ENCODE results near the gene AGO1.
"Not testable (repeated sequence)": the region's sequence is repeated elsewhere in the genome, so short reads cannot be mapped to it uniquely, and the experiment has no call there.

Gene AGO1

DNA sequence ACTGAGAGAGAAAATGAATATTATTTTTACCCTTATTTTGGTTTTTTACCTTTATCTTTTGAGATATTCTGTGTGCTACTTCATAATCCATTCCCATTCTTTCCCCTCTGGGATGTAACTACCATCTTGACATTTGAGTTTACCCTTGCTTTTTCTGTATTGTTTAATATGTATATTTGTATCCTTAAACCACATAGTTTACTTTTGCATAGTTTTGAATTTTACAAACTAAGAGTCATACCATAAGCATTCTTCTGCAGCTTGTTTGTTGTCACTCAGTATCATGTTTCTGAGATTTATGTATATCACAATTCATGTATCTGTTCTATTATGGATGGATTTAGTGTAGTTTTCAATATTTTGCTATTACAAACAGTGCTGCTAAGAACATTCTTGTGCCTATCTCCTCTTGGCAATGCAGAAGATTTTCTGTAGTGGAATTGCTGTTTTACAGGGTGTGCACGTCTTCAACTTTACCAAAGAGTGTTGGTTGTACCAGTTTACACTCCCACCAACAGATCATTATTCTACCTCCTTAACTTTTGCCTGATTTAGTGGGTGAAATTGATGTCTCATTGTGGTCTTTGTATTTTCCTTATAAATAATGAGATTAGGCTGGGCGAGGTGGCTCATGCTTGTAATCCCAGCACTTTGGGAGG lies 12.2 kb upstream of the AGO1 start:
- no peaks in the 10 kb centered on the region for H4K20me1 ChIP-seq (ENCODE audit: control insufficient read depth, insufficient read depth, low read depth, low read length)
- H3K4me3 ChIP-seq (ENCODE audit: low read length), result no peak overlapping the region
- H3K27me3 ChIP-seq (ENCODE audit: control insufficient read depth, low read length), result no peaks in the 10 kb centered on the region
- H3K9me2 ChIP-seq (replicated peaks; ENCODE audit: control insufficient read depth, low read length), result no peaks in the 10 kb centered on the region
- TF ChIP-seq CTCF (IDR thresholded peaks at IDR 0.05; ENCODE audit: low read depth, low read length, poor library complexity, severe bottlenecking) (no peak), EZH2phosphoT487 (IDR thresholded peaks at IDR 0.05; ENCODE audit: borderline replicate concordance, low read length) (no peak)
- no peaks in the 10 kb centered on the region for H3F3A ChIP-seq (ENCODE audit: control insufficient read depth, insufficient read depth)
- no peak overlapping the region for H3K4me2 ChIP-seq (ENCODE audit: low read length)
- H3K27ac ChIP-seq (ENCODE audit: low read depth, low read length), result no peak overlapping the region
- H3K79me2 ChIP-seq (ENCODE audit: control insufficient read depth, low read length), result no peaks in the 10 kb centered on the region
- H3K36me3 ChIP-seq (ENCODE audit: control insufficient read depth, low read length), result no peaks in the 10 kb centered on the region
- H3K9me3 ChIP-seq (ENCODE audit: control insufficient read depth, insufficient read depth, low read length), result no peaks in the 10 kb centered on the region
- H3K4me1 ChIP-seq (ENCODE audit: control insufficient read depth, low read length), result no peaks in the 10 kb centered on the region

DNA sequence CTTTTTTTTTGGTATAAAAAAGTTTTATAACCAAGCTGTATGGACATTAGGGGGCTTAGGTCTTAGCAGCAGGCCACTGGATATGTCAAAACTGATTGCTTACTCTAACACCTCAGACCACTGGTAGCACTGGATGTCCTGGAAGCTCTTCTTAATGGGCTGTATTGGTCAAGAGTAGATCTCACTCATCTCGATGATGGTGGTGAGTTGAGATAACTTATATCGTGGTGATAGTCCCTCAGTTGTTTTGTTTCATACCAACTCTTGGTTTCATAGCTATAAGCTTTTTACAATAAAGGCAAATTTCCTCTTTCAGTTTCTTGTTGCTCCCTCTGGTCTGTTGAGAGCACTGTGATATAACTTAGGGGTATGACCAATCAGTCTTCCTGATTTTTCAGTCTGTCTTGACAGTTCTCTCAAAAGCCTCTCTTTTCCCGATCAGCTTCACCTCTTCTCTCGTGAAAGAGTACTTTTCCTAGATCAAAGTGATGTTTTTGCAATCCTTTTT lies 9.7 kb upstream of the AGO1 start:
- no peaks in the 10 kb centered on the region for H3K79me2 ChIP-seq (ENCODE audit: control insufficient read depth, low read length)
- no peaks in the 10 kb centered on the region for H3F3A ChIP-seq (ENCODE audit: control insufficient read depth, insufficient read depth)
- H3K4me1 ChIP-seq (ENCODE audit: control insufficient read depth, low read length), result no peaks in the 10 kb centered on the region
- no peaks in the 10 kb centered on the region for H3K36me3 ChIP-seq (ENCODE audit: control insufficient read depth, low read length)
- no peak overlapping the region for H3K4me2 ChIP-seq (ENCODE audit: low read length)
- H3K27ac ChIP-seq (ENCODE audit: low read depth, low read length), result no peak overlapping the region
- H4K20me1 ChIP-seq (ENCODE audit: control insufficient read depth, insufficient read depth, low read depth, low read length), result no peaks in the 10 kb centered on the region
- H3K9me3 ChIP-seq (ENCODE audit: control insufficient read depth, insufficient read depth, low read length), result no peaks in the 10 kb centered on the region
- TF ChIP-seq CTCF (IDR thresholded peaks at IDR 0.05; ENCODE audit: low read depth, low read length, poor library complexity, severe bottlenecking) (no peak), EZH2phosphoT487 (IDR thresholded peaks at IDR 0.05; ENCODE audit: borderline replicate concordance, low read length) (no peak)
- no peaks in the 10 kb centered on the region for H3K9me2 ChIP-seq (replicated peaks; ENCODE audit: control insufficient read depth, low read length)
- H3K4me3 ChIP-seq (ENCODE audit: low read length), result no peak overlapping the region
- no peaks in the 10 kb centered on the region for H3K27me3 ChIP-seq (ENCODE audit: control insufficient read depth, low read length)

GRCh38 chr1:35874115-35874514 lies 8.9 kb upstream of the AGO1 start:
- H3K36me3 ChIP-seq (ENCODE audit: control insufficient read depth, low read length); H3K4me3 ChIP-seq (ENCODE audit: low read length); H3K9me3 ChIP-seq (ENCODE audit: control insufficient read depth, insufficient read depth, low read length); H3K4me2 ChIP-seq (ENCODE audit: low read length); H3K27ac ChIP-seq (ENCODE audit: low read depth, low read length); H3K27me3 ChIP-seq (ENCODE audit: control insufficient read depth, low read length); H3K79me2 ChIP-seq (ENCODE audit: control insufficient read depth, low read length); H3F3A ChIP-seq (ENCODE audit: control insufficient read depth, insufficient read depth); H3K4me1 ChIP-seq (ENCODE audit: control insufficient read depth, low read length); H3K9me2 ChIP-seq (replicated peaks; ENCODE audit: control insufficient read depth, low read length); H4K20me1 ChIP-seq (ENCODE audit: control insufficient read depth, insufficient read depth, low read depth, low read length): not testable (repeated sequence)

DNA sequence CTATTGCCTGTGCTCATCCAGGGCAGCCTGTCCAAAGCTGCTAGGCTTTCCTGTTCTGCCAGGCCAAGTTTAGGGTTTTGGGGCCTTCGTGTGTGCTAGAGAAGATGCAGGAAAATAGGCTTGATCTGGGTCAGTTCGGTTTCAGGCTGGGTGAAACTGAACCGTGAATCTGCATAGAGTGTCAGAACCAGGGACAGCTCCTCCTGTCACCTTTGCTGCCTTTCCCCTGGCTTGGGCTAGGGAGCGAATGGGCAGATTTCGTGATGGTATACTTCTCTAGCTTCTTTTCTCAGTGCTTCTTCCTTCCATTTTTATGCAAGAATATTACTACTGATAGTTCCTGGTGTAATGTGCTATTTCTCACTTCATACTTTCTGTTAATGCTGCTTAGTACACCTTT lies 6.0 kb upstream of the AGO1 start:
- no peaks in the 10 kb centered on the region for H3F3A ChIP-seq (ENCODE audit: control insufficient read depth, insufficient read depth)
- H3K79me2 ChIP-seq (ENCODE audit: control insufficient read depth, low read length), result no peaks in the 10 kb centered on the region
- TF ChIP-seq CTCF (IDR thresholded peaks at IDR 0.05; ENCODE audit: low read depth, low read length, poor library complexity, severe bottlenecking) (no peak), EZH2phosphoT487 (IDR thresholded peaks at IDR 0.05; ENCODE audit: borderline replicate concordance, low read length) (no peak)
- no peaks in the 10 kb centered on the region for H3K36me3 ChIP-seq (ENCODE audit: control insufficient read depth, low read length)
- H4K20me1 ChIP-seq (ENCODE audit: control insufficient read depth, insufficient read depth, low read depth, low read length), result no peaks in the 10 kb centered on the region
- H3K9me3 ChIP-seq (ENCODE audit: control insufficient read depth, insufficient read depth, low read length), result no peaks in the 10 kb centered on the region
- no peak overlapping the region for H3K4me3 ChIP-seq (ENCODE audit: low read length)
- no peaks in the 10 kb centered on the region for H3K9me2 ChIP-seq (replicated peaks; ENCODE audit: control insufficient read depth, low read length)
- 0 out of 2 replicates have a peak, but pooled peaks cover 3% of the 10 kb centered on the region for H3K27me3 ChIP-seq (ENCODE audit: control insufficient read depth, low read length)
- no peak overlapping the region for H3K4me2 ChIP-seq (ENCODE audit: low read length)
- H3K4me1 ChIP-seq (ENCODE audit: control insufficient read depth, low read length), result no peaks in the 10 kb centered on the region
- no peak overlapping the region for H3K27ac ChIP-seq (ENCODE audit: low read depth, low read length)
